Lower leg skin (tissue), 3 donors: ENCODE measurements around the gene KPNA3.
"Not testable (repeated sequence)": the region's sequence is repeated elsewhere in the genome, so short reads cannot be mapped to it uniquely, and the experiment has no call there.

Experiments used
- POLR2A ChIP-seq, 2 donors: fragments of 450-650 bp; IDR thresholded peaks; one replicate each; pipeline ENCODE4 v1.6.1; 2016 to 2017; ENCODE audit warnings: antibody characterized with exemption in 2 of 2, mild to moderate bottlenecking in 1 of 2, moderate library complexity in 1 of 2
- TF ChIP-seq, protein P1 (sequence below), 3 donors: fragments of 450-650 bp; IDR thresholded peaks; one replicate each; pipeline ENCODE4 v1.5.1; 2016; ENCODE audit warnings: antibody characterized with exemption in 3 of 3, mild to moderate bottlenecking in 3 of 3, moderate library complexity in 2 of 3

DNA sequence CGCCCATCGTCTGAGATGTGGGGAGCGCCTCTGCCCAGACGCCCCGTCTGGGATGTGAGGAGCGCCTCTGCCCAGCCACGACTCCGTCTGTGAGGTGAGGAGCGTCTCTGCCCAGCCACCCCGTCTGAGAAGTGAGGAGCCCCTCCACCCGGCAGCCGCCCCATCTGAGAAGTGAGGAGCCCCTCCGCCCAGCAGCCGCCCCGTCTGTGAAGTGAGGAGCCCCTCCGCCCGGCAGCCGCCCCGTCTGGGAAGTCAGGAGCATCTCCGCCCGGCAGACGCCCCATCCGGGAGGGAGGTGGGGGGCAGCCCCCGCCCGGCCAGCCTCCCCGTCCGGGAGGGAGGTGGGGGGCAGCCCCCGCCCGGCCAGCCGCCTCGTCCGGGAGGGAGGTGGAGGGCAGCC is 30.7 kb downstream of the KPNA3 start:
- TF ChIP-seq, protein P1, sequence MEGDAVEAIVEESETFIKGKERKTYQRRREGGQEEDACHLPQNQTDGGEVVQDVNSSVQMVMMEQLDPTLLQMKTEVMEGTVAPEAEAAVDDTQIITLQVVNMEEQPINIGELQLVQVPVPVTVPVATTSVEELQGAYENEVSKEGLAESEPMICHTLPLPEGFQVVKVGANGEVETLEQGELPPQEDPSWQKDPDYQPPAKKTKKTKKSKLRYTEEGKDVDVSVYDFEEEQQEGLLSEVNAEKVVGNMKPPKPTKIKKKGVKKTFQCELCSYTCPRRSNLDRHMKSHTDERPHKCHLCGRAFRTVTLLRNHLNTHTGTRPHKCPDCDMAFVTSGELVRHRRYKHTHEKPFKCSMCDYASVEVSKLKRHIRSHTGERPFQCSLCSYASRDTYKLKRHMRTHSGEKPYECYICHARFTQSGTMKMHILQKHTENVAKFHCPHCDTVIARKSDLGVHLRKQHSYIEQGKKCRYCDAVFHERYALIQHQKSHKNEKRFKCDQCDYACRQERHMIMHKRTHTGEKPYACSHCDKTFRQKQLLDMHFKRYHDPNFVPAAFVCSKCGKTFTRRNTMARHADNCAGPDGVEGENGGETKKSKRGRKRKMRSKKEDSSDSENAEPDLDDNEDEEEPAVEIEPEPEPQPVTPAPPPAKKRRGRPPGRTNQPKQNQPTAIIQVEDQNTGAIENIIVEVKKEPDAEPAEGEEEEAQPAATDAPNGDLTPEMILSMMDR (IDR thresholded peaks at IDR 0.05): not testable (repeated sequence)
- not testable (repeated sequence) for TF ChIP-seq POLR2A (IDR thresholded peaks at IDR 0.05)
